ENCODE results near the gene MAP3K5.

The MAP3K5 gene

DNA sequence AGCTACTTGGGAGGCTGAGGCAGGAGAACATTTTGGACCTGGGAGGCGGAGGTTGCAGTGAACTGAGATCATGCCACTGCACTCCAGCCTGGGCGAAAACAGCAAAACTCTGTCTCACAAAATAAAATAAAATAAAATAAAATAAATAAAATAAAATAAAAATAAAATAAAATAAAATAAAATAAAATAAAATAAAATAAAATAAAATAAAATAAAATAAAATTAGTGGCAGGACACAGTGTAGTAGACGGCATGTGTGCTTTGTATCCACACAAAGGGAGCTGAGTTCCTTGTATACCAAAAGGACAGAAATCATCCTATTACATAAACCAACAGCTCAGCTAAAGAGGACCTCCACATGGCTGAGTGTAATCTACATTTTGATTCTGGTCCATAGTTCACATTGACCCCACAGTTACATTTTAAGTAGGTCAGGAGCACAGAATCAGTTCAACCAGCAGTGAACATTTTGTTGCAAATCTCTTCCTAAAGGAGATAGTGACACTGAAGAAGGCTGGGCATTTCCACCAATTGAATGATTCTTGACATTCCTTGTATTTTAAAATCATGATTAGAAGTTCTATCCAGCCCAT is 150.3 kb downstream of the MAP3K5 start:
- DNase-seq: no peak

- no peak for DNase-seq
Measured at GRCh38 chr6:136641166-136641565, 151.1 kb downstream of the MAP3K5 start.

DNA sequence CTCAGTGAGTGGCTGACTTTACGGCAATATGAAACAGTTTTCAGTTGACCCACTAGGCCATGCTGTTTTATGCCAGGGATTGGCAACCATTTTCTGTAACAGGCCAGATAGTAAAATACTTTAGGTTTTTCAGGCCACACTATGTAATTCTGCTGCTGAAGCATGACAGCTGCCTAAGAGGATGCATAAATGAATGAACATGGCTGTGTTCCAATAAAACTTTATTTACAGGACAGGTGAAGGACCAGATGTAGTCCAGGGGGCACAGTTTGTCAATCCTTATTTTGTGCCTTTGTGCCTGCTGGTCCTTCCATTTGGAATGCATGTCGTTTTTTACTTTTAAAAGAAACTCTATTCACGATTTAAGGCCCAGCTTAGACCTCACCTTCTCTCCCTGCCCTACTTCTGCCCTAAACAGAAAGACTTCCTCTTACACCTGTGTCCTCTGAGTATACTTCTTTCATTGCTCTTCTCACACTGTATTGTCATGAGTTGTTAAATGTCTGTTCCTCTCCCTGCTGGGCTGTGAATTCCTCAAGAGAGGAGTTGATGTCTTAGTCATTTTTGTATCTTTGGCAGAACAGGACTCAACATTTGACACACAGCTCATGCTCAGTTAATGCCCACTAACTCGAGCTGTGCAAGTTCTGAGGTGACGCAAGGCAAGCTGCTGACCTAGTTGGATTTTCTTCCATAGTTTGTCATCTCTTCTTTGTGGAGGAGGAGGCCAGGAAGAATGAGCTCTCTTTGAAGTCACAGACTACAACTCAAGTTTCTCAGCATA is 152.0 kb downstream of the MAP3K5 start:
- no peak for DNase-seq

GRCh38 chr6:136639702-136640101 is 152.6 kb downstream of the MAP3K5 start:
- DNase-seq: no peak

DNA sequence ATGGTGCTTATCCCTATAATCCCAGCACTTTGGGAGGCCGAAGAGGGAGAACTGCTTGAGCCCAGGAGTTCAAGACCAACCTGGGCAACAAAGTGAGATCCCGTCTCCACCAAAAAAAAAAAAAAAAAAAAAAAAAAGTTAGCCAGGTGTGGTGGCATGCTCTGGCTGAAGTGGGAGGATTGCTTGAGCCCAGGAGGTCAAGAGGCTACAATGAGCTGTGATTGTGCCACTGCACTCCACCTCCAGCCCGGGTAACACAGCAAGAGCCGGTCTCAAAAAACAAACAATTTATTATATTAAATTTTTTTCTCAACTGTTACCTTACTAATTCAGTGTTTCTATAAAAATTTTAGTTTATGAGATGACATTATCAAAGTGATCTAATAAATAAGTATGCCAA is 156.7 kb downstream of the MAP3K5 start:
- no peak for DNase-seq

GRCh38 chr6:136633355-136633754 is 158.9 kb downstream of the MAP3K5 start:
- no peak for DNase-seq

DNA sequence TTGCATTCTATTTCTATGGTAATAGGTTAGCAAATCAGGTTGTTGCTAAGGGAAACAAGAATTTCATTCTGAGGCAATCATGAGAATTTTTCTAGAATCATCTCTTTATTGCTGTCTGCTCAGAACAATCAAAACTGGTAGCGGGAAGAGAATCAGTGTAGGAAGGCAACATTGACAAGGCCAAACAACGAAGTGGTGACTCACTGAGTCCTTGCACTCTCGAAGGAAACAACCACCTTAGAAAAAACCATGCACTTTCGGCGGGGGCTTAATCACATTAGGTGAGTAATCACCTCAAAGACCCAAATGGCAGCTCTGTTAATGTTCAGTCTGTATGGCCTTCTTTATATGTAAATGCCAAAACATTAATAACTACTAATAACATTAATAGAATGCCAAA is 163.3 kb downstream of the MAP3K5 start:
- no peak for DNase-seq

GRCh38 chr6:136627191-136627590 is 165.1 kb downstream of the MAP3K5 start:
- no peak for DNase-seq

DNA sequence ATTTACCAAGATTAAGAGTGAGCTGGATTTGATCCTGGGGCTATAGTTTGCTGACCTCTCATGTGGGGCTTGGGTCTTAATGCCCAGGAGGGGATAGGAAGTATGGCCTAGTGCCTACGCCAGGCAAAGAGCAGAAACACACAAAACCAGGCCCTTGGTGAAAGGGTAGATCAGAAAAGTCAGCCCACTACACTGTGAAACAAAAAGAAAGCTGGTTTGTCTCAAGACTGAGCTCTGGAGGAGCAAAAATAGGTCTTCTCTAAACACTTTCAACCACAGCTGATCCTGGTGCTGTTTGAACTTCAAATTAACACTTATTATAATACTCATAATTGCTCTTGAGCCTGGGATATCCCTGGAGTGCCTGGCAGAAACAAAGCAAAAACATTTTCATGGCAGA is 167.0 kb downstream of the MAP3K5 start:
- no peak for DNase-seq

GRCh38 chr6:136624347-136624746 is 167.9 kb downstream of the MAP3K5 start:
- DNase-seq: no peak

DNA sequence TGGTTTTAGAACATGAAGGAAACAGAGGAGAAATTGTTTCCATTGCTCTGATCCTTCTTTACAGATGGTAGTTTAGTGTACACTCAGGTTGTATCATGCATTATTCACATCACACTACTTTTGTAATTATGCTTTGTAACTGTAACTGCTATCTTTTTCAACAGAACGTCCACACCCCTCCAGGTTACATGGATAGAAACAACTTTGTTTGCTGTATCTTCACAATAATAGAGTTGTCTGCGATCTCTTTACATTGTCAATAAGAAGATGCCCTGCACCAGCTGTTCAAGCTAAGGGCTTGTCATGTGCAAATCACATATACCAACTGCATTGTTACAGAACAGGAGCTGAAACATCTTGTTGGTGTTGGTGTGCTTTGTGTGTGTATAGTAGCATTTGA is 174.2 kb downstream of the MAP3K5 start:
- peak; percentile 77 for DNase-seq

GRCh38 chr6:136616527-136616926 is 175.8 kb downstream of the MAP3K5 start:
- no peak for DNase-seq

- DNase-seq: no peak
Measured at GRCh38 chr6:136614994-136615393, 177.3 kb downstream of the MAP3K5 start.

- no peak for DNase-seq
Measured at GRCh38 chr6:136614350-136614749, 177.9 kb downstream of the MAP3K5 start.

DNA sequence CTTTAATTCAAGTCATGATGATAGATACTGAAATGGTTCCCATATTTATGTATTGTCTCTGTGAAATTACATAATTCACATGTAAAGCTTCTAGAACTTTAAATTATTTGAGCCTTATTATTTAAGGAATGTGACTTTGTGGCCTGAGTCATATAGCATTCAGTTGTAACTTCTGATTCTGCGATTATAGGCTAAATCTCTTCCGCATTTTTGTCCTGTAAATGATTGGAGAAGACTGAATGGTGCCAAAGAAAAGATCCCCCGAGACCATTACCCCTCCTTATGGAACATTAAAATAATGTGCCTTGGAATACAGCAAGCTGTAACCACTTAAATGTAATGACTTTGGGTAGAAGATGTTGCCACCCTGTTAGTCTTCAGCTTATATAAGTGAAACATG is 178.8 kb downstream of the MAP3K5 start:
- no peak for DNase-seq

- DNase-seq: no peak
Measured at GRCh38 chr6:136612666-136613389, 179.4 kb downstream of the MAP3K5 start.

DNA sequence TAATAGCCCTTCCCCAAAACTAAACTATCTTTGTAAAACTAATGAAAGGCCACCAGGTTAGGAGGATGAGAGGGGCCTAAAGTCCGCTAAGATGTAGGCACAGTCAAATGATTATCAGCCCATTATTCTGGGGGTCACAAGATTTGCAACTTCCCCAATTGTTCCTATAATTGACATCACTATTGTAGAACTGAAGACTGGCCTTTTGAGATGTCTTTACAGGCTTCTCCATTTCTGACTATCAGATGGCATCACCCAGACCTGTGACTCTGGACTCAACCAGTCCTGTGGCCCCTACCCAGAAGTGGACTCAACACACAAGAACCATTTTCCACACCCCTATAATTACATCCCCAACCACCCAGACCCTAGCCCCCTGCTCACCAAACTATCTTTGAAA is 180.5 kb downstream of the MAP3K5 start:
- no peak for DNase-seq

DNA sequence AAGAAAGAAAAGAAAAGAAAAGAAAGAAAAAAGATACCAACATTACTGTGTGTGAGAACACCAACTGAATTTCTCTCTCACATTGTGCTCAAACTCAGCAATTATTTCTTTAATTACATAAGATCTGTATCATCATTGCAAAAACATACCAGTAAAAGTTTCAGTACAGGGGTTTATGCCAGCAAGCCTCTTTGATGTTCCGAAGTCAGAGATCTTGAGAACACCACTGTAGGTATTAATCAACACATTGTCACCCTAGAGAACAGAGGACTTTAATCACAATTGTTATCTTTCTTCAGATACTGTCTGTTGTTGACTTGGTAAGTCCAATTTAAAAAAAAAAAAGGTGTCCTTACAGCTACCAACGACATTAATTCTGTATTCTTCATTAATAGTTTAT is 181.1 kb downstream of the MAP3K5 start:
- DNase-seq: no peak

DNA sequence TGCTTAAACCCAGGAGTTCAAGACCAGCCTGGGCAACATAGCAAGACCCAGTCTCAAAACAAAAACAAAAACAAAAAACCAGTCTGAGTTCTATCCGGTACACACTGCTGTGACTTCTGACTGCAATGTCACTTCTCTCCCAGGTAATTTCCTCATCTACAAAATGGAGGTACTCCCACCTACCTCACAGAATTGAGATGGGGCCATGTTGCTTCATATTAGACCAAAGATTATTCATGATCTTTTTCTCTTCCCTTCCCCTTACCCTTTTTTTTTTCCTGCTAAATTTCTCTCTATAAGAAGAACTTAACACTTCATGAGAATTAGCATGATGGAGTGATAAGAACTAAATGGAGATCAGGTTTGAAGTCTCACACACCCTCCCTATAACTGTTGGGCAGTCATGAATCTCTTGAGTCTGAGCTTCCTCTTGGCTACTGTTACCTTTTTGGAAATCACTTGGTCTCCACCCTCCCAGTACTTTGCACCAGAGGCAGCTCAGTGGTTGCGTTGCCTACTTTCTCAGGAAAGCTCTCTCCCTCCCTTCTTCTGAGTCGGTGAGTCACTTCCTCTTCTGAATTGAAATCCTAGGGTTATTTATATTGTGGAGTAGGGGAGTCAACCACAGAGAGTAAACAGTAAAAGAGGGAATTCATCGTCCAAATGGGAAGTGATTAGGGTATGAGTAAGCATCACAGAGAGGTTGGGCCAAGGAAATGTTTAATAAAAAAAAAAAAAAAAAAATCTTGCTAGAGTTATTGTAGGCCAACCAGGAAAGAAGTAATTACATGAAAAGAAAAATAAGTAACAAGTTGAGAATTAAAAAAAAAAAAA is 182.2 kb downstream of the MAP3K5 start:
- peak; percentile 40 for DNase-seq

DNA sequence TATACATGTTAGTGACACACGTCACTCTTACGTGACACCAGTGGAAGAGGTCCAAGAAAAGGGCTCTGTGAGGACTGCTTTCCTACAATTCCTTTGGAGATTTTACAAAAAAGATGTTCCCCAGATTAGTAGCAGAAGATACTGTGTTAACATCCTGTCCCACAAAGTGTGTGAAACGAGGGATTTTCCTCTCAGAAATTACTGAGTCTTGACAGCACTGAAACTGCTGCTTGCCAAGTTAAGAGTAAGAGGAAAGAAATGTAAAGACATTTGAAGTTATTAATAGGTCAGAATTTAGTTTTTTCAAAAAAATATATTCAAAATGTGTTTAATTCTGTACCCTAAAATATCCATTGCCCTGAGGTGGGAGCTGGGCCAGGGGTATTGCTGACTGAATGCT is 183.3 kb downstream of the MAP3K5 start:
- no peak for DNase-seq

DNA sequence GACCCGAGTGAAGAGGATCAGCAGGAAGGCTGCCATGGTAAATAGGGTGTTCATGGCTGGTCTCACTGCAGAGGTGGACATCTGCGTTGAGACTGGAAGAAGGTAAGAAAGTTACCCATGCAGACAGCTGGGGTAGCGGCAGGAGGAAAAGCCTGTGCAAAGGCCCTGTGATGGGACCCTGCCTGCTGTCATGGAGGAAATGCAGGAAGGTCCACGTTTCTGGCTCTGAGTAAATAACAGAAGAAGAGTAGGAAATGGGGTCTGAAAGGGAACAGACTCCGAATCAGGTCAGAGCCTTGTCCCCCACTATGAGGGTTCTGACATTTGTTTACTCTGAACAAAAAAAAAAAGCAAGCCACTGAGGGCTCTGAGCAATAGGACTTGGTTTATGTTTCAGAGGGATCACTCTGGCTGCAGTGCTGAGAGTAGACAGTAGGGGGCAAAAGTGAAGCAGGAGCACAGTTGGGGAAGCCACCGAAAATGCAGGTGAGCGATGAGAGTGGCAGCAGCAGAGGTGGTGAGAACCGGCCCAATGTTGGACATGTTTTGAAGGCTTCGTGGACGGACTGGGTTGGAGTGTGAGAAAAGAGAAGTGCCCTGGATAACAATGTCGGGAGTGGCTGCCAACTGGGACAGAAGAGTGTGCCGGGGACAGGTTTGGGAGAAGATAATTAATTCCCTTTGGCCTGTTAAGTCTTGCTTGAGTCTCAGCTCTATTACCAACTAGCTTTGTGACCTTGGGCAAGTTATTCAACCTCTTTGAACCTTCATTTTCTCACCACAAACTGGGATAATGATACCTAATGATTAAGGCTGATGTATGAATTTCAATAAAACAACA is 184.1 kb downstream of the MAP3K5 start:
- DNase-seq: peak; percentile 84

Data from hematopoietic multipotent progenitor cell treated with erythropoietin and hydrocortisone succinate and interleukin-3 and kit ligand, for 6 days (in vitro differentiated cells).